KMS-11 (cell line): ENCODE results near the gene TMTC4.

Source experiments
- H2AFZ ChIP-seq: fragments of 200-600 bp; sonication (generic); 2 replicates; pipeline ENCODE4 v1.6.1; 2016; ENCODE audit warnings: antibody characterized with exemption, mixed run types, low read depth
- H3K27ac ChIP-seq: fragments of 200-600 bp; sonication (generic); 2 replicates; pipeline ENCODE4 v1.6.1; 2016; ENCODE audit warnings: mild to moderate bottlenecking, mixed run types
- H3K27me3 ChIP-seq: fragments of 200-600 bp; sonication (generic); 2 replicates; pipeline ENCODE4 v1.6.1; 2017; ENCODE audit warnings: mild to moderate bottlenecking, low read depth, mixed run types, moderate library complexity; ENCODE audit not compliant: insufficient read depth
- H3K36me3 ChIP-seq: fragments of 200-600 bp; sonication (generic); 2 replicates; pipeline ENCODE4 v1.6.1; 2017; ENCODE audit warnings: mild to moderate bottlenecking, mixed run types; ENCODE audit not compliant: insufficient read depth
- H3K4me1 ChIP-seq: fragments of 200-600 bp; sonication (generic); 2 replicates; pipeline ENCODE4 v1.6.1; 2016; ENCODE audit warnings: mild to moderate bottlenecking, low read depth, mixed run types; ENCODE audit not compliant: poor library complexity, severe bottlenecking
- H3K4me2 ChIP-seq: fragments of 200-600 bp; sonication (generic); 2 replicates; pipeline ENCODE4 v1.7.0; 2016; ENCODE audit warnings: mild to moderate bottlenecking, mixed run types
- H3K4me3 ChIP-seq: fragments of 200-600 bp; sonication (generic); IDR thresholded peaks from 2 replicates; pipeline ENCODE4 v1.6.1; 2017; ENCODE audit warnings: low read depth, low read length, mixed read lengths; ENCODE audit not compliant: insufficient read depth
- H3K79me2 ChIP-seq: fragments of 200-600 bp; sonication (generic); 2 replicates; pipeline ENCODE4 v1.6.1; 2016; ENCODE audit warnings: low read depth, mixed run types; ENCODE audit not compliant: insufficient read depth
- H3K9ac ChIP-seq: fragments of 200-600 bp; sonication (generic); 2 replicates; pipeline ENCODE4 v1.6.1; 2016; ENCODE audit warnings: mild to moderate bottlenecking, mixed run types
- H4K20me1 ChIP-seq: fragments of 200-600 bp; sonication (generic); 2 replicates; pipeline ENCODE4 v1.6.1; 2016; ENCODE audit warnings: mild to moderate bottlenecking, mixed run types; ENCODE audit not compliant: insufficient read depth
- TF ChIP-seq, protein P1 (sequence below): fragments of 200-600 bp; sonication (generic); conservative IDR thresholded peaks from 2 replicates; pipeline ENCODE4 v1.6.1; 2017; ENCODE audit warnings: low read depth, mild to moderate bottlenecking, antibody characterized with exemption, low read length, moderate library complexity, mixed read lengths

Gene TMTC4

DNA sequence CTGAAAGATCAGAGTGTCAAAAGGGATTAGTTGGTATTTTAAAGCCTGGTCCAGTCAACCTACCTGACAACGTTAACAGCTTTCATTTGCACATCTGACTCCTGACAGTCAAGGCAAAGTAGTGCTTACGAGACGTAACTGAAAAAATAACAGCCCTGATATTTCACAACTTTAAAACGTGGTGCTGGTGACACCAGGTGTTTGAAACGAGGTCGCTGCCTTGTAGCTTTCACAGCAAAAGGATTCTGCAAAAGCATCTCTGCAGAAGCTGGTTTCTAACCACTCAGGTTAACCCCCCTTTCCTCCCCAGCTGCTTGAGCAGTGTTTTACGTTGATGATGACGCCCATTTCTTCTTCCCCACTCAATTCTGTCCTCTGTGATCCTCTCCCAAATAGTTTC is 109.3 kb downstream of the TMTC4 start:
- no peak overlapping the region for H2AFZ ChIP-seq
- peak overlapping the region; percentile 67 for H3K4me2 ChIP-seq
- no peaks in the 10 kb centered on the region for H3K36me3 ChIP-seq
- H4K20me1 ChIP-seq, result no peaks in the 10 kb centered on the region
- TF ChIP-seq, protein P1, sequence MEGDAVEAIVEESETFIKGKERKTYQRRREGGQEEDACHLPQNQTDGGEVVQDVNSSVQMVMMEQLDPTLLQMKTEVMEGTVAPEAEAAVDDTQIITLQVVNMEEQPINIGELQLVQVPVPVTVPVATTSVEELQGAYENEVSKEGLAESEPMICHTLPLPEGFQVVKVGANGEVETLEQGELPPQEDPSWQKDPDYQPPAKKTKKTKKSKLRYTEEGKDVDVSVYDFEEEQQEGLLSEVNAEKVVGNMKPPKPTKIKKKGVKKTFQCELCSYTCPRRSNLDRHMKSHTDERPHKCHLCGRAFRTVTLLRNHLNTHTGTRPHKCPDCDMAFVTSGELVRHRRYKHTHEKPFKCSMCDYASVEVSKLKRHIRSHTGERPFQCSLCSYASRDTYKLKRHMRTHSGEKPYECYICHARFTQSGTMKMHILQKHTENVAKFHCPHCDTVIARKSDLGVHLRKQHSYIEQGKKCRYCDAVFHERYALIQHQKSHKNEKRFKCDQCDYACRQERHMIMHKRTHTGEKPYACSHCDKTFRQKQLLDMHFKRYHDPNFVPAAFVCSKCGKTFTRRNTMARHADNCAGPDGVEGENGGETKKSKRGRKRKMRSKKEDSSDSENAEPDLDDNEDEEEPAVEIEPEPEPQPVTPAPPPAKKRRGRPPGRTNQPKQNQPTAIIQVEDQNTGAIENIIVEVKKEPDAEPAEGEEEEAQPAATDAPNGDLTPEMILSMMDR, result no peak
- H3K79me2 ChIP-seq, result no peaks in the 10 kb centered on the region
- peak overlapping the region; percentile 67 for H3K27ac ChIP-seq
- H3K27me3 ChIP-seq, result no peaks in the 10 kb centered on the region
- H3K9ac ChIP-seq, result peak overlapping the region; percentile 36; the same call in 1 of the 2 replicates
- H3K4me3 ChIP-seq, result no peak overlapping the region
- H3K4me1 ChIP-seq, result peaks cover 35% of the 10 kb centered on the region

DNA sequence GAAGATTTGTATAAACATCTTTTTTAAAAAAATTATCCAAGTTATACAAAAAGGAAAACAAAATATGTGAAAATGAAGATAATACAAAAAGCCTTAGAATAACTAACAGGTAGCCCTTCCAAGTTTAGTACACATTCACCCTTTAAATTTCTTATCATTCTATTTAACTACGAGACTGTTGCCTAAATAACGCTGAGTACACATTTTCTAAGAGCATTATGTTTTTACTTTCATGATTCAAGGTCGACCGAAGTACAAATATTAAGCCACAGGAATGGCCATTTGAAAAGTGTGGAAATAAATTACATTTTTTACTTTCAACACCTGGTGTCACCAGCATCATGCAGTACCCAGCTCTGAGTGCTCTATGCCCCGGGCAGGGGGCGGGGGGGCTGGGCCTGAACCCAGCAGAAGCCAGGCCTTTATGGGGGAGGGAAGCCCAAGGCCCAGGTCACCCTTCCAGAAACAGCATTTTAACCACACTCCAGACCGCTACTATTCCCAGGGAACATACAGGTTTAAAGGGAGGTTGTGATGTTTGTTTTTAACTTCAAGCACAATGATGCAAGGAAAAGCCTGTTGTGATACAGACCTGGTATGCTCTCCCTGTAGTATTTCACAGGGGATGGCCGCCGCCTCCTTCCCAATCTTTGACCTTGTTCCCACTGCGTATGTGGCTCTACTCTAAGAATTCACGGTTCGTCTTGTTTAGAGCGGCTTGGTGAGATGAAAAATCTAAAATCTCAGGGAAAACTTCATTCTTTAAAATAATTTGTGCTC is 110.0 kb downstream of the TMTC4 start:
- H3K9ac ChIP-seq, result peak overlapping the region; percentile 36; the same call in 1 of the 2 replicates
- peak overlapping the region; percentile 67 for H3K4me2 ChIP-seq
- H3K36me3 ChIP-seq, result no peaks in the 10 kb centered on the region
- no peak overlapping the region for H3K4me3 ChIP-seq
- TF ChIP-seq, protein P1, result no peak
- no peaks in the 10 kb centered on the region for H3K79me2 ChIP-seq
- no peaks in the 10 kb centered on the region for H4K20me1 ChIP-seq
- no peaks in the 10 kb centered on the region for H3K27me3 ChIP-seq
- peak overlapping the region; percentile 67 for H3K27ac ChIP-seq
- peaks cover 35% of the 10 kb centered on the region for H3K4me1 ChIP-seq
- H2AFZ ChIP-seq, result no peak overlapping the region

DNA sequence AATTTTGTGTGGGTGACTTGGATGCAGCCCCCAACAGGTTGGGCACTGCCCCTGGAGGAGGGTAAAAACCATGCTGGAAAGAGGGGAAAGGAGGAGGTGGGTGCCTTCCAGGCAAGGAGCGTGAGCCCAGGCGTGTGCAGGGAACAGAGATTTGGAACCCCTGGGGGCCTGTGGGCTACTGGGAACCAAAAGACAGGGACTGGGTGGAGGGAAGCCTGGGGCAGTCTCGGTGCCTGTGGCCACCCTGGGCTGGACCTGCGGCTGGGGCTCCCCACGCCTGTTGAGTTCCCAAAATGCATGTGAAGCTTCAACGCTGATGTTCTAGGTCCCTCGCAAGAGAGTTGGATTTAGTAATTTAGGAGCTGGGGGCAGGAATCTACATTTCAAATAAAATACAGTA is 110.8 kb downstream of the TMTC4 start:
- TF ChIP-seq, protein P1, result no peak
- no peak overlapping the region for H3K4me3 ChIP-seq

DNA sequence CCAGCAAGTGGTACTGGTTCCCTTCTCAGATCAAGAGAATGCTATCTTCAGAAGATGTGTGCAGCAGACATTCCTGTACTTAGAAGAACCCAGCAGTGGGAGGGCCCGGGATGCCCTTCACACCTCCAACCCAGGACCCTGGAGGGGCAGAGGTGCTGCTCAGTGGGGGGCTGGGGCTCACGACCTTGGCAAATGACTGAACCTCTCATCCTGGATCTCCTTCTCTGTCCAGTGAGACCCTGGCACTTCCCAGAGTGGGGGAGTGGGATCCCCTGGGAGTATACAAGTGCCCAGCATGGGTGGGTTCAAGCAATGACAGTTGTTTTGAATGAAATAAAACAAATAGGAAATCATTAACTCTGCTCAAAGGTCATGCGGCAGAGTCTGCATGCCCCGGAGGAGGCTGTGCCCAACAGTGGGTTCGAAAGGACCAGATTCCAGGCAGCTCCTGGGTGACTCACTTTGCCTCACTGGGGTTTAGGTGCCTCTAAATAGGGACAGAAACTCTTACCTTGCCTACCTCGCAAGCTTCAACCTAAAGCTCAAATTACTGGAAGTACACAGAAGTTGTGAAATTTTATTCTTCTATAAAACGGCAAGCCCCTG is 112.9 kb downstream of the TMTC4 start:
- H2AFZ ChIP-seq, result no peak overlapping the region
- no peaks in the 10 kb centered on the region for H3K36me3 ChIP-seq
- H3K4me2 ChIP-seq, result no peak overlapping the region
- no peaks in the 10 kb centered on the region for H3K79me2 ChIP-seq
- TF ChIP-seq, protein P1, result no peak
- H3K27me3 ChIP-seq, result no peaks in the 10 kb centered on the region
- no peak overlapping the region for H3K4me3 ChIP-seq
- H3K27ac ChIP-seq, result no peak overlapping the region
- H3K4me1 ChIP-seq, result peaks cover 34% of the 10 kb centered on the region
- no peaks in the 10 kb centered on the region for H4K20me1 ChIP-seq
- no peak overlapping the region for H3K9ac ChIP-seq

More for the DNA sequence above, 110.8 kb downstream of the TMTC4 start:
- H3K27me3 ChIP-seq, result no peaks in the 10 kb centered on the region
- H3K36me3 ChIP-seq, result no peaks in the 10 kb centered on the region
- H3K4me1 ChIP-seq, result peaks cover 35% of the 10 kb centered on the region
- no peak overlapping the region for H3K27ac ChIP-seq
- H4K20me1 ChIP-seq, result no peaks in the 10 kb centered on the region
- H3K79me2 ChIP-seq, result no peaks in the 10 kb centered on the region
- no peak overlapping the region for H3K9ac ChIP-seq
- no peak overlapping the region for H2AFZ ChIP-seq
- peak overlapping the region; percentile 67; the same call in 1 of the 2 replicates for H3K4me2 ChIP-seq
